T-helper 17 cell (primary cell): ENCODE results near the gene GLB1L. TPM values are rescaled to one million over a fixed set of nuclear protein-coding genes. Genes with fewer than 3 reads are reported as not detected.

Source experiments
- ATAC-seq: fragments of 150-1000 bp; cut with Tn5 transposase; 2 replicates; pipeline ENCODE4 v1.10.0; 2021; ENCODE audit warnings: mild to moderate bottlenecking, moderate library complexity
- DNase-seq, 3 donors: peaks; one replicate each; pipeline versions ENCODE4 v3.0.0 to v3.0.0-alpha.2; 2020 to 2021
- H3K9me3 ChIP-seq: one replicate; pipeline ENCODE4 v1.7.0; 2013; ENCODE audit warnings: low read length, mild to moderate bottlenecking; ENCODE audit not compliant: control insufficient read depth, poor library complexity, severe bottlenecking
- H3K27ac Mint-ChIP-seq: one replicate; pipeline ENCODE4 v1.8.0; 2022; ENCODE audit warnings: mild to moderate bottlenecking, moderate library complexity, mixed read lengths
- H3K27me3 Mint-ChIP-seq: one replicate; pipeline ENCODE4 v1.8.0; 2022; ENCODE audit warnings: mixed read lengths
- H3K36me3 Mint-ChIP-seq: one replicate; pipeline ENCODE4 v1.8.0; 2022; ENCODE audit warnings: low read depth, mixed read lengths
- H3K4me1 Mint-ChIP-seq: one replicate; pipeline ENCODE4 v1.8.0; 2022; ENCODE audit warnings: mild to moderate bottlenecking, mixed read lengths
- H3K4me3 Mint-ChIP-seq: one replicate; pipeline ENCODE4 v1.8.0; 2022; ENCODE audit warnings: mild to moderate bottlenecking, moderate library complexity, mixed read lengths
- total RNA-seq, 4 donors: library from RNA in 2 of 4; stranded (reverse) in 2 of 4; gene quantifications; one replicate each; pipeline ENCODE4 v1.2.3 and lab custom pipeline; 2022 to 2026

GLB1L gene
- total RNA-seq, 2 donors from 2014 or later = 0.94 to 3.1 TPM

GRCh38 chr2:219286436-219287115 lies 41.3 kb upstream of the GLB1L start:
- ATAC-seq = peak; percentile 20
- H3K36me3 Mint-ChIP-seq = peaks cover 4% of the 10 kb centered on the region
- no peak overlapping the region for H3K4me3 Mint-ChIP-seq
- peaks cover 4% of the 10 kb centered on the region for H3K4me1 Mint-ChIP-seq
- H3K27me3 Mint-ChIP-seq = no peaks in the 10 kb centered on the region
- no peak for DNase-seq
- peak overlapping the region; percentile 16 for H3K27ac Mint-ChIP-seq
- no peaks in the 10 kb centered on the region for H3K9me3 ChIP-seq

GRCh38 chr2:219285894-219286425 lies 40.7 kb upstream of the GLB1L start:
- Mint-ChIP-seq H3K4me3 (no peak overlapping the region), H3K4me1 (peaks cover 6% of the 10 kb centered on the region), H3K27ac (peak overlapping the region; percentile 75), H3K36me3 (peaks cover 4% of the 10 kb centered on the region), H3K27me3 (no peaks in the 10 kb centered on the region)
- ATAC-seq (peak; percentile 5), DNase-seq (no peak)
- no peaks in the 10 kb centered on the region for H3K9me3 ChIP-seq

GRCh38 chr2:219285373-219285735 lies 40.1 kb upstream of the GLB1L start:
- ATAC-seq = no peak
- no peak for DNase-seq
- peak overlapping the region; percentile 75 for H3K27ac Mint-ChIP-seq
- peaks cover 6% of the 10 kb centered on the region for H3K4me1 Mint-ChIP-seq
- H3K27me3 Mint-ChIP-seq = no peaks in the 10 kb centered on the region
- peaks cover 4% of the 10 kb centered on the region for H3K36me3 Mint-ChIP-seq
- H3K9me3 ChIP-seq = no peaks in the 10 kb centered on the region
- no peak overlapping the region for H3K4me3 Mint-ChIP-seq

- H3K36me3 Mint-ChIP-seq = peaks cover 4% of the 10 kb centered on the region
- no peaks in the 10 kb centered on the region for H3K27me3 Mint-ChIP-seq
- no peak for ATAC-seq
- H3K27ac Mint-ChIP-seq = peak overlapping the region; percentile 90
- DNase-seq = no peak
- peaks cover 8% of the 10 kb centered on the region for H3K4me1 Mint-ChIP-seq
- no peak overlapping the region for H3K4me3 Mint-ChIP-seq
- H3K9me3 ChIP-seq = no peaks in the 10 kb centered on the region
Measured at GRCh38 chr2:219284501-219285372, 39.5 kb upstream of the GLB1L start.

- Mint-ChIP-seq H3K36me3 (peaks cover 6% of the 10 kb centered on the region), H3K27ac (peak overlapping the region; percentile 90), H3K4me3 (peak overlapping the region; percentile 43), H3K27me3 (no peaks in the 10 kb centered on the region), H3K4me1 (peaks cover 18% of the 10 kb centered on the region)
- DNase-seq = no peak
- ATAC-seq = no peak
- H3K9me3 ChIP-seq = no peaks in the 10 kb centered on the region
Measured at GRCh38 chr2:219282943-219283581, 37.8 kb upstream of the GLB1L start.

GRCh38 chr2:219282375-219282774 lies 37.1 kb upstream of the GLB1L start:
- H3K27me3 Mint-ChIP-seq = no peaks in the 10 kb centered on the region
- ATAC-seq = no peak
- peaks cover 25% of the 10 kb centered on the region for H3K4me1 Mint-ChIP-seq
- peak overlapping the region; percentile 96 for H3K27ac Mint-ChIP-seq
- H3K4me3 Mint-ChIP-seq = no peak overlapping the region
- no peak for DNase-seq
- H3K9me3 ChIP-seq = no peaks in the 10 kb centered on the region
- H3K36me3 Mint-ChIP-seq = peaks cover 6% of the 10 kb centered on the region

GRCh38 chr2:219281588-219281987 lies 36.3 kb upstream of the GLB1L start:
- DNase-seq (no peak), ATAC-seq (no peak)
- H3K36me3 Mint-ChIP-seq = peaks cover 6% of the 10 kb centered on the region
- H3K27me3 Mint-ChIP-seq = no peaks in the 10 kb centered on the region
- no peak overlapping the region for H3K4me3 Mint-ChIP-seq
- no peaks in the 10 kb centered on the region for H3K9me3 ChIP-seq
- H3K27ac Mint-ChIP-seq = peak overlapping the region; percentile 96
- H3K4me1 Mint-ChIP-seq = peaks cover 28% of the 10 kb centered on the region

- H3K4me3 Mint-ChIP-seq = peak overlapping the region; percentile 97
- peaks cover 6% of the 10 kb centered on the region for H3K36me3 Mint-ChIP-seq
- ATAC-seq = no peak
- H3K27ac Mint-ChIP-seq = peak overlapping the region; percentile 96
- no peaks in the 10 kb centered on the region for H3K27me3 Mint-ChIP-seq
- no peak for DNase-seq
- no peaks in the 10 kb centered on the region for H3K9me3 ChIP-seq
- H3K4me1 Mint-ChIP-seq = peaks cover 28% of the 10 kb centered on the region
Measured at GRCh38 chr2:219280651-219281050, 35.4 kb upstream of the GLB1L start.

GRCh38 chr2:219279916-219280516 lies 34.8 kb upstream of the GLB1L start:
- Mint-ChIP-seq H3K36me3 (peaks cover 6% of the 10 kb centered on the region), H3K4me3 (peak overlapping the region; percentile 97), H3K27ac (peak overlapping the region; percentile 96), H3K27me3 (no peaks in the 10 kb centered on the region), H3K4me1 (peaks cover 28% of the 10 kb centered on the region)
- DNase-seq = no peak
- H3K9me3 ChIP-seq = no peaks in the 10 kb centered on the region
- no peak for ATAC-seq

- H3K9me3 ChIP-seq = no peaks in the 10 kb centered on the region
- ATAC-seq (peak; percentile 87), DNase-seq (peak; percentile 97 to 98 (median 98))
- peaks cover 28% of the 10 kb centered on the region for H3K4me1 Mint-ChIP-seq
- H3K27me3 Mint-ChIP-seq = no peaks in the 10 kb centered on the region
- peak within 1 kb of the TSS; percentile 96 for H3K27ac Mint-ChIP-seq
- peaks cover 8% of the 10 kb centered on the region for H3K36me3 Mint-ChIP-seq
- peak within 1 kb of the TSS; percentile 97 for H3K4me3 Mint-ChIP-seq
Measured at GRCh38 chr2:219279151-219279915, 34.1 kb upstream of the GLB1L start, which contains the start of gene DNAJB2. DNAJB2 (plus strand) TSS chr2:219279366; CDS start chr2:219279834, 468 bp downstream.

GRCh38 chr2:219278655-219279150 lies 33.5 kb upstream of the GLB1L start:
- Mint-ChIP-seq H3K36me3 (peaks cover 8% of the 10 kb centered on the region), H3K27me3 (no peaks in the 10 kb centered on the region), H3K4me3 (peak overlapping the region; percentile 97), H3K4me1 (peaks cover 28% of the 10 kb centered on the region), H3K27ac (peak overlapping the region; percentile 96)
- no peaks in the 10 kb centered on the region for H3K9me3 ChIP-seq
- ATAC-seq (no peak), DNase-seq (no peak)
